ENCODE results near the gene CDH23. TPM values are rescaled to one million over a fixed set of nuclear protein-coding genes. Genes with fewer than 3 reads are reported as not detected.

CDH23 gene
- total and polyA plus RNA-seq, 2 of the 8 experiments (the other 6 are each of a cell fraction or from before 2014, with no cell fraction given): 1.9 to 4.9 TPM

- TF ChIP-seq CHD7 (IDR thresholded peaks at IDR 0.05; ENCODE audit: insufficient replicate concordance, low read length): no peak
- TF ChIP-seq TEAD4 (IDR thresholded peaks at IDR 0.05; ENCODE audit: low read depth, low read length): no peak
- no peak for TF ChIP-seq HDAC2 (IDR thresholded peaks at IDR 0.05; ENCODE audit: borderline replicate concordance in 1 of 2, low read depth in 2 of 2, low read length in 2 of 2)
- TF ChIP-seq EGR1 (IDR thresholded peaks at IDR 0.05; ENCODE audit: borderline replicate concordance, low read depth, low read length): no peak
- no peak for TF ChIP-seq HDAC6 (IDR thresholded peaks at IDR 0.05; ENCODE audit: low read depth, low read length)
- no peak for TF ChIP-seq CBX8 (IDR thresholded peaks at IDR 0.05; ENCODE audit: borderline replicate concordance, low read depth, low read length)
- TF ChIP-seq RAD21 (IDR thresholded peaks at IDR 0.05 in 1 of 2, conservative IDR thresholded peaks at IDR 0.05 in 1 of 2; ENCODE audit: low read depth in 2 of 2, low read length in 2 of 2): no peak
- no peak for TF ChIP-seq MAFK (IDR thresholded peaks at IDR 0.05; ENCODE audit: low read depth, low read length)
- TF ChIP-seq MAX (IDR thresholded peaks at IDR 0.05): no peak
- no peak for TF ChIP-seq EZH2 (IDR thresholded peaks at IDR 0.05; ENCODE audit: low read depth, low read length, severe bottlenecking)
- no peak for TF ChIP-seq RXRA (IDR thresholded peaks at IDR 0.05; ENCODE audit: insufficient read depth, low read depth, low read length)
Observed at GRCh38 chr10:71770255-71770654, 373.5 kb downstream of the CDH23 start (continued).
